ENCODE results near the gene KASH5. TPM values are rescaled to one million over a fixed set of nuclear protein-coding genes. Genes with fewer than 3 reads are reported as not detected.

The KASH5 gene
- total RNA-seq, 1 experiment from 2014 or later: not detected

DNA sequence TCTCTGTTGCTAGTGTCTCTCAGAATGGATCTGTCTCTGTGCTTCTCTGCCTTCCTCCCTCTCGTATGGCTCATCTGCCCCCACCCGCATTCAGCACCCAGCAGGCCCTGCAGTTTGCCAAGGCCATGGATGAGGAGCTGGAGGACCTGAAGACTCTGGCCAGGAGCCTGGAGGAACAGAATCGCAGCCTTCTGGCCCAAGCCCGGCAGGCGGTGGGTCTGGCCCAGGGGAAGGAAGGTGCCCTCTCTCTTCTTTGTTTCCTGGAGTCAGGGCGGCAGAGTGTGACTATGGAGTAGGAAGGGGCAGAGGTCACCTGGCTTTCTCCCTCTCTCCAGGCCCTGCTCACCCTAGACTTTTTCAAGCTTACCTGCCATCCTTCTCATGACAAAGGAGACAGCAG is 10.9 kb downstream of the KASH5 start:
- Histone ChIP-seq H3K9ac (ENCODE audit: extremely low read depth, insufficient read length, low read length) (no peak overlapping the region), H3K23me2 (ENCODE audit: insufficient read length, low read depth, low read length, poor library complexity, severe bottlenecking) (no peaks in the 10 kb centered on the region), H3K27me3 (ENCODE audit: insufficient read depth, low read length) (no peaks in the 10 kb centered on the region), H3K9me3 (ENCODE audit: control insufficient read depth, low read depth, low read length) (no peaks in the 10 kb centered on the region), H2BK15ac (ENCODE audit: low read depth, low read length) (no peak overlapping the region), H3K79me1 (ENCODE audit: insufficient read depth, low read depth, low read length, poor library complexity, severe bottlenecking) (no peaks in the 10 kb centered on the region), H3K14ac (ENCODE audit: insufficient read depth, low read length) (no peak overlapping the region), H3K56ac (ENCODE audit: insufficient read length, low read depth, low read length) (no peak overlapping the region), H4K91ac (ENCODE audit: insufficient read length, low read depth, low read length) (no peak overlapping the region), H3K23ac (ENCODE audit: insufficient read length, low read depth, low read length) (no peak overlapping the region), H2BK120ac (ENCODE audit: low read depth, low read length, poor library complexity, severe bottlenecking) (no peak overlapping the region), H3K18ac (ENCODE audit: insufficient read length, low read depth, low read length) (no peak overlapping the region), H3K4me2 (ENCODE audit: insufficient read depth, insufficient read length, low read length) (no peak overlapping the region), H3K27ac (ENCODE audit: insufficient read length, low read depth, low read length) (no peak overlapping the region), H4K5ac (ENCODE audit: insufficient read length, low read depth, low read length) (no peak overlapping the region), H3K4ac (ENCODE audit: low read depth, low read length) (no peak overlapping the region), H2BK12ac (ENCODE audit: insufficient read length, low read depth, low read length) (no peak overlapping the region), H3K79me2 (ENCODE audit: insufficient read depth, low read length) (no peaks in the 10 kb centered on the region), H2AK5ac (ENCODE audit: insufficient read length, low read length) (no peak overlapping the region), H3T11ph (ENCODE audit: low read length) (no peak overlapping the region), H2BK20ac (ENCODE audit: low read depth, low read length, poor library complexity, severe bottlenecking) (no peak overlapping the region), H3K4me1 (ENCODE audit: insufficient read depth, low read length) (peaks cover 3% of the 10 kb centered on the region; the same call in 1 of the 2 replicates), H2BK5ac (ENCODE audit: insufficient read length, low read length) (no peak overlapping the region), H4K8ac (replicated peaks; ENCODE audit: insufficient read length, low read depth, low read length) (no peak overlapping the region), H2AFZ (ENCODE audit: low read length) (no peak overlapping the region), H4K20me1 (ENCODE audit: control insufficient read depth, insufficient read depth, insufficient read length) (peaks cover under 1% of the 10 kb centered on the region)
- Mint-ChIP-seq H3K4me3 (no peak overlapping the region), H3K4me1 (peaks cover 52 to 72% of the 10 kb centered on the region in 2 experiments), H3K9me3 (no peaks in the 10 kb centered on the region; a peak in 1 of 5 replicates), H3K27me3 (ENCODE audit: low read depth) (peaks cover 4% of the 10 kb centered on the region; the same call in 1 of the 2 replicates), H3K27ac (no peak overlapping the region), H3K36me3 (ENCODE audit: insufficient read depth in 1 of 3, low read depth in 3 of 3) (no peaks in the 10 kb centered on the region)
- TF ChIP-seq, protein P1, sequence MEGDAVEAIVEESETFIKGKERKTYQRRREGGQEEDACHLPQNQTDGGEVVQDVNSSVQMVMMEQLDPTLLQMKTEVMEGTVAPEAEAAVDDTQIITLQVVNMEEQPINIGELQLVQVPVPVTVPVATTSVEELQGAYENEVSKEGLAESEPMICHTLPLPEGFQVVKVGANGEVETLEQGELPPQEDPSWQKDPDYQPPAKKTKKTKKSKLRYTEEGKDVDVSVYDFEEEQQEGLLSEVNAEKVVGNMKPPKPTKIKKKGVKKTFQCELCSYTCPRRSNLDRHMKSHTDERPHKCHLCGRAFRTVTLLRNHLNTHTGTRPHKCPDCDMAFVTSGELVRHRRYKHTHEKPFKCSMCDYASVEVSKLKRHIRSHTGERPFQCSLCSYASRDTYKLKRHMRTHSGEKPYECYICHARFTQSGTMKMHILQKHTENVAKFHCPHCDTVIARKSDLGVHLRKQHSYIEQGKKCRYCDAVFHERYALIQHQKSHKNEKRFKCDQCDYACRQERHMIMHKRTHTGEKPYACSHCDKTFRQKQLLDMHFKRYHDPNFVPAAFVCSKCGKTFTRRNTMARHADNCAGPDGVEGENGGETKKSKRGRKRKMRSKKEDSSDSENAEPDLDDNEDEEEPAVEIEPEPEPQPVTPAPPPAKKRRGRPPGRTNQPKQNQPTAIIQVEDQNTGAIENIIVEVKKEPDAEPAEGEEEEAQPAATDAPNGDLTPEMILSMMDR (conservative IDR thresholded peaks at IDR 0.05): no peak
- no peak for DNase-seq
- WGBS (ENCODE audit: extremely low coverage, insufficient read length, low lambda C conversion rate): no CpG with 5 or more reads among the region's 6 CpGs
